Gastroesophageal sphincter (tissue), 3 donors: ENCODE results near the gene AIG1.

Experiments used
- CTCF ChIP-seq, 4 experiments: fragments of 200-600 bp in 2 of 4; fragments of 450-650 bp in 2 of 4; sonication (generic) in 1 of 4; IDR thresholded peaks; one replicate each; pipeline ENCODE4 v1.5.1; 2017 to 2019; ENCODE audit warnings: antibody characterized with exemption in 4 of 4, mild to moderate bottlenecking in 2 of 4, moderate library complexity in 2 of 4
- POLR2A ChIP-seq, 2 donors: fragments of 450-650 bp; IDR thresholded peaks; one replicate each; pipeline ENCODE4 v1.6.1; 2017; ENCODE audit warnings: antibody characterized with exemption in 2 of 2, mild to moderate bottlenecking in 2 of 2, moderate library complexity in 1 of 2
- POLR2AphosphoS5 ChIP-seq: sonication (generic); formaldehyde crosslinking; IDR thresholded peaks from one replicate; pipeline ENCODE4 v1.6.1; 2017; ENCODE audit warnings: antibody characterized with exemption

DNA sequence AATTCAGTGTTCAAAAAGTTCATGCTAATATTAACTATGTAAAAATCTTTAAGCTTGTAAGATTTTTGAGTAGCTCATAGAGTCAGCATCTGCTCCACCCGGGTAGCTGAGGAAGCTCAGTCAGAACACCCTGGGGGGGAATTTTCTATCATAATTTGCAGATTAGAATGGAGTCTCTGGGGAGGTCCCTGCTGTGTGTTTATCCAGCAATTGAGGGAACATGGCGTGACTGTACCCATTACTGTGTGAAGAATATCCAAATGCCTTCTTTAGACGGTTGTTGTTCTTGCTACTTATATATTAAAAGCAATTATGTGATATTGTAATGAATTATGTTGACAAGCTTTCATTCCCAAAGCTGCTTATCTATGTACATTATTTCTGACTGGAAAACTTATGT is 64.8 kb downstream of the AIG1 start:
- no peak for TF ChIP-seq CTCF (IDR thresholded peaks at IDR 0.05)
- no peak for TF ChIP-seq POLR2A (IDR thresholded peaks at IDR 0.05)
- TF ChIP-seq POLR2AphosphoS5 = no peak
